ENCODE data around the gene ARHGEF26.

- TF ChIP-seq CTCF (IDR thresholded peaks at IDR 0.05; ENCODE audit: borderline replicate concordance, extremely low read depth, low read length, poor library complexity, severe bottlenecking): no peak
- no peak for TF ChIP-seq EZH2 (IDR thresholded peaks at IDR 0.05; ENCODE audit: borderline replicate concordance, low read depth, low read length, severe bottlenecking)
These were observed 736 bp downstream of the ARHGEF26 start for GRCh38 chr3:154121701-154122551.

Measured in DND-41 (cell line).